GM19438 (cell line): ENCODE data around the gene FHIT.

Experiments used
- ATAC-seq: cut with Tn5 transposase; IDR thresholded peaks from one replicate; pipeline ENCODE4 v1.9.1; 2021; ENCODE audit warnings: low read depth; ENCODE audit not compliant: unreplicated experiment

Gene FHIT

DNA sequence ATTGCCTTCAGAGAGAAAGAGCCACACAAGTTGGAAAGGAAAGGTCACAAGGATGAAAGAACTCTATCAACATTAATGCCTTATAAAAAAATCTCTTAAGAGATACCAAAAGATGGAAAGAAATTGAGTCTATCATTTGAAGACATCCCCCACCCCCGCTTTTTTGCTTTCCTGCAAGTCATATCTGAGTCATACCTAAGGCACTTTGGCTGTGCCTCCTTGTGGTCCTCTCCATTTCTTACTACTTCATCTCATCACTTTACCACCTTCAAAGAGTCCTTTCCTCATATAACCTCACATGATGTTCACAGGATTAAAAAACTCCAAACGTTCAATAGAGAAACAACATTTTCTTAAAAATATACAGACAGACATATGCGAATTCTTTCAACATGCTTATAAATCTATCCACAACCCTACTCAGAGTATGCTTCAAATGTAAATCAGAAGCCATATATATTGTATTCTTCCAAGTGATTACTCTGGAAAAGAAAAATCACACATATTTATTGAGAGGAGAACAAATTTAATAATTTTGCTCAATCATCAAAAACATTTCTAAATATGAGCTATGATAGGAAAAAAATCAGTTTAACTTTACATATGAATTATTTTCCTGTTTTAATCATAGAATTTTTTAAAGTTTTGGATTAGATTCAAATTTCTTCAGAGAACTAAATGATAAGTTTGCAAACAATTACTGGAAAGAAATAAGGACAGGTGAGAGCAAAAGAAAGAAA, 1197.6 kb downstream of the FHIT start:
- no peak for ATAC-seq

DNA sequence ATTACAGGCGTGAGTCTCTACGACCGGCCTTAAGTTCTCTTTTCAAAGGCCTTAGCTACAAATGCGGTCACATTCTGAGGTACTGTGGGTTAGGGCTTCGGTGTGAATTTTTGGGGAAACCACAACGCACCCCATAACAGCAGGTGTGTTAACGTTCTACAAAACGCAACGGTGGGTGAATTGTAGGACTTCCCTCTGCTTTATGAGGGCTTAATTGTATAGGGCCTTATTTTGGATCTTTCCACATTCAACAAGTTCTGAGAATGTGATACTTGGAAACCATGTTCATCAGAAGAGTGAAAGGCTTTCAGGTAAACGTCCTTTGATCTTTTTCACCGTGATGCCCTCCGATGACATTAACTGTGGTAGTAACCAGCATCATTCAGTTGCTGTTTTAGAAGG, 1202.8 kb downstream of the FHIT start:
- ATAC-seq: no peak

GRCh38 chr3:60047426-60048200, 1203.6 kb downstream of the FHIT start:
- no peak for ATAC-seq

GRCh38 chr3:60046210-60046609, 1205.0 kb downstream of the FHIT start:
- no peak for ATAC-seq

DNA sequence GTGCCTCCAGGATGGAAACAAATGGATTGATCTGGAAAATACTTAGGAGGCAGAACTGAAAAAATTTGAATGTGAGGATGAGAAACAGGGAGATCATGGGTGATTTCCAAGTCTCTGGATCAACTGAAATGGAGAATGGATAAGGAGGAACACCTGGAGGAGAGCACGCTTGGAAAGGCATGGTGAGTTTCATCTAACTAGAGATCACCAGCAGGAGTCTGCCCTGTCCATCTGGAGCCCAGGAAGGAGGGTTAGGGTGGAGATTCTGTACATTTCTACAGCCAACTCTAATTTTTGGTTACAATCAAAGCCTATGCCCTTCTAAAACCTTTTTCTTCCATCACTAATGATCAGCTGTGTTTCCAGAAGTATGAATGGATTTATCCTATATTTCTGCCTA, 1205.6 kb downstream of the FHIT start:
- no peak for ATAC-seq

- ATAC-seq: no peak
These were observed 1214.4 kb downstream of the FHIT start for GRCh38 chr3:60036803-60037202.

DNA sequence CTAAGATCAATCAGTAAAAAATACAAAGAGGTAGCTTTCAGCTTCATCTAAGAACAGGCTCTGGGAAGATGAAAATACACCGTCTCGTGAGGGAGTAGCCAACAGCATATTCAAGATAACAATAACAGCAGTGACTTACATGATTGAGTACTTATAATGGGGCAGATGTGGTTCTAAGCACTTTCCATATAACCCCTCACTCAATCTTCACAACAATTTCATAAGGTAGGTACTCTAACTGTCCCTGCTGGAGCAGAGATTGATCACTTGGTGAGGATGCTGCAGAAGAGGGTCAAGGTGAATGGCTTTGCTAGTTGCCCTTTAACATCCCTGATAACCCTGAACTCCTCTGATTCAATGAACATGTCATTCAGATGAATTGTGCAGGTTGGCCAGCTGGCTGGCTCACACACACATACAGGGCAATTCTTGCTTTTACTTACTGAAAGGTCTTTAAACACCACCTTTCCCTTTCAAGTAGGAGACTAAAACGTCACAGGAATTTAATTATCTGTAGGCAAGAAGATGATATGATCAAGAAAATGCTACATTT, 1217.3 kb downstream of the FHIT start:
- no peak for ATAC-seq

- no peak for ATAC-seq
These were observed 1220.3 kb downstream of the FHIT start for GRCh38 chr3:60030982-60031381.

DNA sequence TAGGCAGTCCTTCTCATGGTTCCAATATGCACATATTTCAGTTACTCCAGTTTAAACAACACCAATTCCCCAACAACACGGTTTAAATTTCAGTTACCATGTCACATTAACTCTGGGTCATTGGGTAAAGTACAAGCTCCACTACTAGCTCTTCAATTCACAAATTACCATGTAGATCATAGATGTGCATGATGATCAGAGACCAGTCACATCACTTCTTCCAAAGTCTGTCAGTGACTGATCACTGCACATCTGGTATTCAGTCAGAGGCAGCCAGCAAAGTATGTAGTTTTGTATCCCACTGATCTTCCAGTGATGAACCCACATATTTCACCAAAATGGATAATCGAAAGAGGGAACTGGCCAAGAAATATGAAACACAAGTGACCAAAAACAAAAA, 1223.0 kb downstream of the FHIT start:
- ATAC-seq: no peak

DNA sequence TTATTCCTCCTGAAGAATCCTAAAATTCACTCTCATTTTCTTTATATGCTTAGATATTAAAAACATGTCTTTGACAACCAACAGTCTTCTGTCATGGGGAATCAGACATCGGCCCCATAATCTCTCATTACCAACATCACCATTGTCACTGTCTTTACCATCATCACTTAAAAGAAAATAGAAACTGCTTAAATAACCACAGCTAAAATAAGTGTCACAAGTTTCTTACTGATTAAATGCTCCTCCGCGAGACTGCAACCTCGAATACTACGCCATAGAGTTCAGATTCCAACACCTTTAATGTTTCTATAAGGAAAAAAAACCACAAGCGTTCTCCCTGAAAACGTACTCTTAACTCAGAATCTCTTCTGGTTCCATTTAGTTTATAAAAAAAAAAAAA, 1223.9 kb downstream of the FHIT start:
- no peak for ATAC-seq

- no peak for ATAC-seq
These were observed 1225.9 kb downstream of the FHIT start for GRCh38 chr3:60025096-60026050.

- no peak for ATAC-seq
These were observed 1226.9 kb downstream of the FHIT start for GRCh38 chr3:60024400-60024799.

DNA sequence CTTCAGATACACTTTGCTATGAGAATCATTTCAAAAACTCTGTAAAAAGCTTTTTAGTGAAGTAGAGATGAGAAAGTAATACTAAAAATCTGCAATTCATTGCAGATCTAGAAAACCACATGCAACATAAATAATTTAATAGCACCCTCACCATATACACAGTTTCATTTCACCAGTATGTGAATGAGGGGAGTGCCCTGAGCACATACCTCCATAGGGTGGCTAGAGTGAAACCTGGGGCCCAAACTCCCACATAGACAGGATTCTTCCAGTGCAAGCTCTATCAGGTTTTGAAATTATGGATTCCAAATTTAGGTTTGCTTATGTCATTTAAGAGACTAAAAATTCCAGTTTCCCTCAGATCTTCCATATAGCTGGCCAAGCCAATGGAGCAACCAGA, 1228.1 kb downstream of the FHIT start:
- ATAC-seq: no peak

GRCh38 chr3:60017631-60018030, 1233.6 kb downstream of the FHIT start:
- ATAC-seq: no peak

- ATAC-seq: no peak
These were observed 1236.1 kb downstream of the FHIT start for GRCh38 chr3:60015032-60015705.

GRCh38 chr3:60013241-60013640, 1238.0 kb downstream of the FHIT start:
- ATAC-seq: no peak

DNA sequence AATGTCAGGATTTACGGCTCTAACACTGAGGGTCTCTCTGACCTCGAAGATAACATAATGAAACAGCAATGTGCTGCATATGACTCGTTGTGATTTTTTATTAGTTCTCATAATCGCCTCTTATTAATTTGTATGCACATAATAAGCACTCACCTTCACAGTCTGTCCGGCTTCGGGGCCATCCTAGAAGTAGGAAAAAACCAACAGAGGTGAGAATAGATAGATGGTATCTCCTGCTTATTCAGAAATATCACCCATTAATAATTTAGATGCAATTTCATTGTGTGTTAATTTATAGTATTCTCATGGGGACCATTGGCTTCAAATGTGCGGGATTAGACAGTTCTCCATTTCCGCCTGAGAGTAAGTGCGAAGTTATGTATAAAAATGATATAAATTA, 1240.0 kb downstream of the FHIT start:
- ATAC-seq: no peak

GRCh38 chr3:60010781-60011180, 1240.5 kb downstream of the FHIT start:
- no peak for ATAC-seq

DNA sequence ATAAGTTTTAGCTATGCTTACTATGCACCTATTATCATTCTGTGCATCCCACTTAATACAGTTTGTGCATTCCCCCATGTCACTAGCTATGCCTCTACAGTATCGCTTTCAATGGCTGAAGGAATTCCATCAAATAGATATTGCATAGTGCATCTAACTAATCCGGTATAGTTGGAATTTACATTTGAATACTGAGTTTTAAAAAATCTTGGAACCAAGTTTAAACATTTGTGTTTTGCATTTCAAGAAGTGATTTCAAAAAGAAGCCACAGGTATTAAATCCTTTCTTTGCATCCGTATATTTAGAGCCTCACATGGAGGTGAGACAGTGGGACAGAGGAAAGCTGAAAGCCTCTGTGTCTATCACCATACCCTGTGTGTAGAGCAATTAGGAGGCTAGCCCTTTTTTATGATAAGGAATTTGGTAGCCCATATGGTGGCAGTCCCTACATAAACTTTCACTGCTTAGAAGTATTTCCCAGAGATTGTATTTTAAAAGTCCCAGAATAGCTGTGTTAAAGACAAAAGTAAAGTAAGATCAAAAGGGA, 1241.2 kb downstream of the FHIT start:
- no peak for ATAC-seq

DNA sequence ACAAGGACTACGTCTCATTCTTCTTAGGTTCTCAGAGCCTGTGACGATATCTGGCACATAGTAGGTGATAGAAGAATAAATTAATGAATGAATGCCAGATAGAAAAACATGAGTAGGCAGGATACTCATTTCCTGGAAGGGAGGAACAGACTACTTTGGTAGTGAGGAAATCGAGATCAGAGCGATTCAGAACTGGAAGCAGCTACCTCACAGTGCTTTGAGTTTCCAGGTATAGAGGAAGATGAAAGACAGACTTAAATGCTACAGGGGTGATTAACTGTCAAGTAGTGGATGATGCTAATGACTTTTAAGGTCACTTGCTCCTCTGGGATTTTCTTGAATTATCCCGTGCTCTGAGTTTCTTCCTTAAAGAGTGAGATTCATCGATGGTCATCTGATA, 1249.9 kb downstream of the FHIT start:
- no peak for ATAC-seq
